SU-DHL-6 (cell line): ENCODE results near the gene ENOX1.

Source experiments
- EZH2phosphoT487 ChIP-seq: fragments of 200-600 bp; sonication (generic), shearing (Covaris generic); conservative IDR thresholded peaks from 2 replicates; pipeline ENCODE4 v1.6.1; 2018; ENCODE audit warnings: mild to moderate bottlenecking, antibody characterized with exemption, low read length, moderate library complexity, mixed read lengths
- TF ChIP-seq, protein P1 (sequence below): fragments of 200-600 bp; sonication (generic); IDR thresholded peaks from one replicate; pipeline ENCODE4 v1.5.1; 2017; ENCODE audit warnings: antibody characterized with exemption, mild to moderate bottlenecking, low read length, moderate library complexity; ENCODE audit not compliant: insufficient read depth, poor library complexity, severe bottlenecking

DNA sequence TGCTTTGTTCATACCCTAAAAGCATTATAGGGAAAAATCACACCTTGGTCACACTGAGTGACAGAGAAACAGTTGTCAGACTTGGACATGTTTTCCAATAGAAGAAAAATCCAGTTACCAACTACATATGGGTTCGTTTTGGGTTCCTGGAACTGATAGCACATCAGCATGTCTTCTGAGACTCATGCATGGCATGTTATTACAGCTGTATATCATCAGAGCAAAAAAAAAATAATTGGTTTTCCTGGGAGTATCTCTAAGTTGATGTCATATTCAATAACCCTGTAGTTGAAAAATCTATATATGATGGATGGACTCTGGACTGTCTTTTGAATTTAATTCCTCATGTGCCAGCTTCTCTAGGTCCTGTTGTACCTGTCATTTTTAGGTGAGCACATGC is 551.7 kb downstream of the ENOX1 start:
- TF ChIP-seq, protein P1, sequence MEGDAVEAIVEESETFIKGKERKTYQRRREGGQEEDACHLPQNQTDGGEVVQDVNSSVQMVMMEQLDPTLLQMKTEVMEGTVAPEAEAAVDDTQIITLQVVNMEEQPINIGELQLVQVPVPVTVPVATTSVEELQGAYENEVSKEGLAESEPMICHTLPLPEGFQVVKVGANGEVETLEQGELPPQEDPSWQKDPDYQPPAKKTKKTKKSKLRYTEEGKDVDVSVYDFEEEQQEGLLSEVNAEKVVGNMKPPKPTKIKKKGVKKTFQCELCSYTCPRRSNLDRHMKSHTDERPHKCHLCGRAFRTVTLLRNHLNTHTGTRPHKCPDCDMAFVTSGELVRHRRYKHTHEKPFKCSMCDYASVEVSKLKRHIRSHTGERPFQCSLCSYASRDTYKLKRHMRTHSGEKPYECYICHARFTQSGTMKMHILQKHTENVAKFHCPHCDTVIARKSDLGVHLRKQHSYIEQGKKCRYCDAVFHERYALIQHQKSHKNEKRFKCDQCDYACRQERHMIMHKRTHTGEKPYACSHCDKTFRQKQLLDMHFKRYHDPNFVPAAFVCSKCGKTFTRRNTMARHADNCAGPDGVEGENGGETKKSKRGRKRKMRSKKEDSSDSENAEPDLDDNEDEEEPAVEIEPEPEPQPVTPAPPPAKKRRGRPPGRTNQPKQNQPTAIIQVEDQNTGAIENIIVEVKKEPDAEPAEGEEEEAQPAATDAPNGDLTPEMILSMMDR = no peak
- TF ChIP-seq EZH2phosphoT487 = no peak
